T-helper 22 cell (primary cell): ENCODE measurements around the gene ABCF2.
A peak's percentile ranks its signal among the peaks of the same experiment; 100 is the strongest.

ENCODE experiments used
- DNase-seq: peaks from one replicate; pipeline ENCODE4 v3.0.0-alpha.2; 2020; ENCODE audit warnings: low read depth

Gene ABCF2

DNA sequence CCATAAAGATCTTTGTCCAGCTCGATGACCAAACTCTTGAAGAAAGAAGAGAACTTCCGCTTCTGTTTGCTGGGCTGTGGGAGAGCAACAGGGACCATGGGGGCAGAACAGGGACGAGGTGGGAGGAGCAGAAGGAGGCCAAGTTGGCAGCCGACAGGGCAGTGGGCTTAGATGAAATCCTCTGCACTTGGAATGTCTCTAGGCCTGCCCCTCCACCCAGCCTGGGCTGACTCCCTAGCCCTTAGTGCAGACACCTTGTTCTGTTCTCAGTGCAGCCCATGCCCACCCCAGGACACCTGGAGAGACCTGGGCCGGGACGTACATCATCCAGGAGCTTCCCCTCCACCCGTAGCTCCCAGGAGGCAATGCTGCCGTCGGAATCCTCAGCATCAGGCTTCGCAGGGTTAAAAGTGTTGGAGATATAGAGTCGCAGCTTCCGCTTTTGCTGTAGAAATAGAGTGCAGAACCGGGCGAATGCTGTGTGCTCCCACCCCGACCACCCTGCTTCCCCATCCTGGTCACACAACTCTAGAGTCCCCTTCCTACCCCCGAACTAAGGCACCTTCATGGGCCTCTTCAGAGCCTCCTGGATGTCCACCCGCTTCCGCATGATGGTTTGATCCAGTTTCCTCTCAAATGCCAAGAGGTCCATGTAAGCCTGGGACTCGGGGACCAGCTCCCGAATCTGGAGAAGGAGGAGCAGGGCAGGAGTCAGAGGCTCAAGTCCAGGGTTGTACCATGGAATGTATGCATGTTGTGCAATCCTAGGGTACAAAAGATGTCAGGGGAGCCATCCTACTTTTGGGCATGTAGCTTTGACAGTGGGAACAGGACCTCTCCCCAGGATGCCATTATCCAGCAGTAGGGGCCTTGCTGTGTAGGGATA is 15.4 kb upstream of the ABCF2 start:
- no peak for DNase-seq

DNA sequence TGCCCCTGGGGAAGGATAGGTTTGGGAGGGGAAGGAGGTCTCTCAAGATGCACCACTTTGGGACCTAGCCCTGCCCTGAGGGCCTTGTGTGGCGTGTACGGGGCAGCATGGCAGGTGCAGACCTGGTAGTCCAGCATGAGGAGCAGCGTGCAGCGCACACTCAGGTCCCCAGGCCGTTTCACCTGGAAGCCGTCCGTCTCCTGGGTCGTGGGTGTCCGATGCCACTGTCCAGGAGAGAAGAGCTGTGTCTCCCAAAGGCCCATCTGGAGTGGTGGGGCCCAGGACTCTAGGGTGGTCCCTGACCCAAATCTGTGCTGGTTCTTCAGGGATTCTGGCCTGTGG is 14.7 kb upstream of the ABCF2 start:
- DNase-seq = no peak

DNA sequence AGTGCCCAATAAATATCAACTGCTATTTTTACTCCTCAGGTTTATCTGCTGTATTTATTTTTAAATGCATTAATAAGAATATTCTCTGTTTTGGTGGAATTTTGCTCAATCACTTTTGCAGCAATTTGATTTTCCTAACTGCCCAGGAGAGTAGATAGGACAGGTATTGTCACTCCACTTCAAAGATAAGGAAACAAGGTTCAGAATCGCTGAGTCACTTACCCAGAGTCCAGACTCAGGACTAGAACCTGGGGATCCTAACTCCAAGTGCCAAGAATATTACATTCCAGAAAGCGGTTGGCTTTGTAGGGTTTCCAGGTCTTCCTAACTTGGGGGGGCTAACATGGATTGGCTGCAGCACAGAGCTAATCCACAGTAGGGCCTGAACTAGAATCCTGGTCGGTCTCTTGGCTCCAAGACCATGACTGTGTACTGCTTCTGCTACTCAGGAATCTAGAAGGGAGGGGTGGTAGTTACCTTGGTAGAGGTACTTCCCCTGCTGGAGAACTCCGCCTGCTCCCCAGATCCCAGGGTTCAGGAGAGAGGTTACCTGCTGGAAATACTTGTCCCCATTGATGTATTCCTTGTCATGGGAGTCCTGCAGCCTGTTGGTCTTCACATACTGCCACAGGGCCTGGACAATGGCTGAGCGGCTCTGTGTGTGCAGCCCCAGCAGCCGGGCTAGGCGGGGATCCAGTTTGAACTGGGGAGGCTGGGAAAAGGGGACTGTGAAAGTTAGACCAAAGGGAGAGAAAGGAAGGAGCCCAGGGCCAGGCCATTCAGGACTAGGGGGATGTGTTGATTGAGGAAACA is 14.1 kb upstream of the ABCF2 start:
- no peak for DNase-seq

DNA sequence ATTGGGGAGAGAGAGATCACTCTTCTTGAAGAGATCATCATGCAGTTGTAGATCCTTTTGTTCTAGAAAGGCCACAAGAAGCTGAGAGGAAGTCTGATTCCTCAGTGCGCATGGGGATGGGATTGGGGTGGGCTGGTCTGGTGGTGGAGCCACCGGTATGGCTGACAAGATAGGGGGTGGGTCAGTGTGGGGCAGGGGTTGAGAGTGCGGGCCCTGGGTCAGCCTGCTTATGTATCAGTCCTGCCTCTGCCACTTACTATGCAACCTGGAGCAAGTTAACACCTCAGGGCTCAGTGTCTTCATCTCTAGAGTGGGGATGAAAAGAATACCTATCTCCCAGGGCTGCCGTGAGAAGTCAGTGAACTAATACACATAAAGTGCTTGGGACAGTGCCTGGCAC is 13.5 kb upstream of the ABCF2 start:
- DNase-seq = no peak

DNA sequence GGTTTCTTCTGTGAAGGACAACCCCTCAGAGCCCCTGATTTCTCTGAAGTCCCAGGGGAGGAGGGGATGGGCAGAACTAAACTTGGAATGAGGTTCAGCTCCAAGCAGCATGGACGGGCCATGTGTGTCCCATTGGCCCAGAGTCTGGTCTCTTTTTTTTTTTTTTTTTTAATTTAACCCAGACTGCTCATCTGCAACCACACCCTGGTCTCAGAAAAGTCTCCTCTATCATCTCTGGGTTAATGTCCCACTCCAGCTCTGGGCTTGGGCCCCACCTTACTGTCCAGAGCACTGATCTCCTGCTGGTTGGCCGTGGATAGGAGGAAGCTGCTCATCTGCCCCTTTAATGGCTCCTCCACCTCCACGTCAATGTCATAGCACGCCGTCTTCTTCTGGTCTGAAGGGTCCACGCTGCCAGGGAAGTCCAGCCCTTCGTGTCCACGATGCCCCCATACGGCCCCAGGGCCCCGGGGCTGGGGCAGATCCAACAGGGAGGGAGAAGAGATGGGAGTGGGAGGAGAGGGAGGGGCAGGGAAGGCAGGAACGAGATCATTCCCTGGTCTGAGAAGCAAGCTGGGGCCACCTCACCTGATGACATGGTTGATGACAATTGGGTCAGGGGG is 12.9 kb upstream of the ABCF2 start:
- no peak for DNase-seq

DNA sequence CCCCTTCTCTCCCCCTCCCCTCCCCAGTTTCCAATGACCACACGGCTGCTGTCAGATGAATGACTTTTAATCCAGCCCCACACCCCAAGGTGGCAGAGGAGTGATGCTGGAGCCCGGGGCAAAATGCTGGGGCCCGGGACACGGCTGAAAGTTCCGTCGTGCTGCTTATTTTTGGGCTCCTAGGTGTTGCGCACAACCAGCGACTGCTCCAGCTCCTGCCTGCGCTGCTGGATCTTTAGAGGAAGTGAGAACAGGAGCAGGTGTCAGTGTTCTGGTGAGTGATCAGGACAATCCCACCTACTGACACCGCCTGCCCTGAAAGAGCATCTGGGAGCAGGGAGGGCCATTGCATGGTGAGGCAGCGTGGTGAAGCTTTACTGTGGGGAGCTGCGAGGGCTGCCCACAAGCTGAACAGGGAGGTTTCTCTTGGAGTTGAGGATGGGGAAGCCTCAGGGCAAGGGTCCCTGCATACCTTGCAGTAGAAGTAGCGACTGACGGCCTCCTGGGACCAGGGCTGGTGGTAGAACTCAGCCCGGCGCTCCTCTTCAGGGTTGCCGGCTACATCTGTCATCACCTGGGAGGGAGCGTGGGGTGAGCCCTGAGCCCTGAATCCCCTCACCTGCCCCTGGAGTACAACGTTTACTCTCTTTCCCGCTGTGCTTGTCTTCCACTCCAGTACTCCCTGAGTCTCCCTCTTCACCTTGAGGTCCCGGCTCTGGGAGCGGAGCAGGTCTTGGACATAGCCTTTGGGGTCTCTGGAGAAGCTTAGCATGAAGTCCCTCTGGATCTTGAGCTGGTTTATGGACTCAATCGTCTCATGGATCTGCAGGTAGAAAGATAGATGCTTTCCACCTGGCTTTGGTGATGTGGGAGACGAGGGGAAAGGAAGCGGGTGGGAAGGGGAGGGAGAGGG is 12.2 kb upstream of the ABCF2 start:
- DNase-seq = no peak

DNA sequence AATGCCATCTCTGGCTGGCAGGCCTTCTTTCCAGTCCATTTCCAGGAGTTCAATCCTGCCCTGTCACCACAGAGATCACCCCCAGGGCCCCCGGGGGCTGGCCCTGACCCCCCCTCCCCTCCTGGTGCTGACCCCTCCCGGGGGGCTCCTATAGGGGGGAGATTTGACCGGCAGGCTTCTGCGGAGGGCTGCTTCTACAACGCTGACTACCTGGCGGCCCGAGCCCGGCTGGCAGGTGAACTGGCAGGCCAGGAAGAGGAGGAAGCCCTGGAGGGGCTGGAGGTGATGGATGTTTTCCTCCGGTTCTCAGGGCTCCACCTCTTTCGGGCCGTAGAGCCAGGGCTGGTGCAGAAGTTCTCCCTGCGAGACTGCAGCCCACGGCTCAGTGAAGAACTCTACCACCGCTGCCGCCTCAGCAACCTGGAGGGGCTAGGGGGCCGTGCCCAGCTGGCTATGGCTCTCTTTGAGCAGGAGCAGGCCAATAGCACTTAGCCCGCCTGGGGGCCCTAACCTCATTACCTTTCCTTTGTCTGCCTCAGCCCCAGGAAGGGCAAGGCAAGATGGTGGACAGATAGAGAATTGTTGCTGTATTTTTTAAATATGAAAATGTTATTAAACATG is 11.3 kb upstream of the ABCF2 start:
- DNase-seq = no peak

DNA sequence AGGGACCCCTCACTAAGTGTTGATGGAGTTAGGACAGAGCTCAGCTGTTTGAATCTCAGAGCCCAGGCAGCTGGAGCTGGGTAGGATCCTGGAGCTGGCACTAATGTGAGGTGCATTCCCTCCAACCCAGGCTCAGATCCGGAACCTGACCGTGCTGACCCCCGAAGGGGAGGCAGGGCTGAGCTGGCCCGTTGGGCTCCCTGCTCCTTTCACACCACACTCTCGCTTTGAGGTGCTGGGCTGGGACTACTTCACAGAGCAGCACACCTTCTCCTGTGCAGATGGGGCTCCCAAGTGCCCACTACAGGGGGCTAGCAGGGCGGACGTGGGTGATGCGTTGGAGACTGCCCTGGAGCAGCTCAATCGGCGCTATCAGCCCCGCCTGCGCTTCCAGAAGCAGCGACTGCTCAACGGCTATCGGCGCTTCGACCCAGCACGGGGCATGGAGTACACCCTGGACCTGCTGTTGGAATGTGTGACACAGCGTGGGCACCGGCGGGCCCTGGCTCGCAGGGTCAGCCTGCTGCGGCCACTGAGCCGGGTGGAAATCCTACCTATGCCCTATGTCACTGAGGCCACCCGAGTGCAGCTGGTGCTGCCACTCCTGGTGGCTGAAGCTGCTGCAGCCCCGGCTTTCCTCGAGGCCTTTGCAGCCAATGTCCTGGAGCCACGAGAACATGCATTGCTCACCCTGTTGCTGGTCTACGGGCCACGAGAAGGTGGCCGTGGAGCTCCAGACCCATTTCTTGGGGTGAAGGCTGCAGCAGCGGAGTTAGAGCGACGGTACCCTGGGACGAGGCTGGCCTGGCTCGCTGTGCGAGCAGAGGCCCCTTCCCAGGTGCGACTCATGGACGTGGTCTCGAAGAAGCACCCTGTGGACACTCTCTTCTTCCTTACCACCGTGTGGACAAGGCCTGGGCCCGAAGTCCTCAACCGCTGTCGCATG is 10.5 kb upstream of the ABCF2 start:
- DNase-seq = no peak

DNA sequence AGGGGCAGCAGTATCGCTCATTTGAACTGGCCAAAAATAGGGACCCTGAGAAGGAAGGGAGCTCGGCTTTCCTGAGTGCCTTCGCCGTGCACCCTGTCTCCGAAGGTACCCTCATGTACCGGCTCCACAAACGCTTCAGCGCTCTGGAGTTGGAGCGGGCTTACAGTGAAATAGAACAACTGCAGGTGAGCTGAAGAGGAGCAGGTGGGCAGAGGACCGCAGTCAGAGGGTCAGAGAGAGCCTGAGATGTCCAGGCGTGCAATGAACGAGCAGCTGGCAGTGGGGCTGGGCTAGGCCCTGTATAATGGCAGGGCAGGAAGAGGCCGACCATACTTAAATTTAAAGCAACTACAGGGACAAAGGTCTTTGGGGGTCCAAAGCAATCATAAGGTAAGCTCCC is 9.4 kb upstream of the ABCF2 start:
- no peak for DNase-seq

DNA sequence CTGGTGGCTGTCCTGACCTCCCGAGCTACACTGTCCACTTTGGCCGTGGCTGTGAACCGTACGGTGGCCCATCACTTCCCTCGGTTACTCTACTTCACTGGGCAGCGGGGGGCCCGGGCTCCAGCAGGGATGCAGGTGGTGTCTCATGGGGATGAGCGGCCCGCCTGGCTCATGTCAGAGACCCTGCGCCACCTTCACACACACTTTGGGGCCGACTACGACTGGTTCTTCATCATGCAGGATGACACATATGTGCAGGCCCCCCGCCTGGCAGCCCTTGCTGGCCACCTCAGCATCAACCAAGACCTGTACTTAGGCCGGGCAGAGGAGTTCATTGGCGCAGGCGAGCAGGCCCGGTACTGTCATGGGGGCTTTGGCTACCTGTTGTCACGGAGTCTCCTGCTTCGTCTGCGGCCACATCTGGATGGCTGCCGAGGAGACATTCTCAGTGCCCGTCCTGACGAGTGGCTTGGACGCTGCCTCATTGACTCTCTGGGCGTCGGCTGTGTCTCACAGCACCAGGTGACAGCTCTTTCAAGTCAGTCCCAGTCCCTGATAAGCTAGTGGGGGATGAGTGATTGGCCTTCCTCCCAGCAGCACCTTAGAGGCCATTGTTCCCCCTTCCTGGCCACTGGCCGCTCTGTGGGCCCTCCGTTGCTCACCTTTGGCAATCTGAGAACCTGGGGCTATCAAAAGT is 8.2 kb upstream of the ABCF2 start:
- no peak for DNase-seq

DNA sequence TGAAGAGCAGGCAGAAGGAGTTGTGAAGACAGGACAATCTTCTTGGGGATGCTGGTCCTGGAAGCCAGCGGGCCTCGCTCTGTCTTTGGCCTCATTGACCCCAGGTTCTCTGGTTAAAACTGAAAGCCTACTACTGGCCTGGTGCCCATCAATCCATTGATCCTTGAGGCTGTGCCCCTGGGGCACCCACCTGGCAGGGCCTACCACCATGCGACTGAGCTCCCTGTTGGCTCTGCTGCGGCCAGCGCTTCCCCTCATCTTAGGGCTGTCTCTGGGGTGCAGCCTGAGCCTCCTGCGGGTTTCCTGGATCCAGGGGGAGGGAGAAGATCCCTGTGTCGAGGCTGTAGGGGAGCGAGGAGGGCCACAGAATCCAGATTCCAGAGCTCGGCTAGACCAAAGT is 6.8 kb upstream of the ABCF2 start:
- no peak for DNase-seq

DNA sequence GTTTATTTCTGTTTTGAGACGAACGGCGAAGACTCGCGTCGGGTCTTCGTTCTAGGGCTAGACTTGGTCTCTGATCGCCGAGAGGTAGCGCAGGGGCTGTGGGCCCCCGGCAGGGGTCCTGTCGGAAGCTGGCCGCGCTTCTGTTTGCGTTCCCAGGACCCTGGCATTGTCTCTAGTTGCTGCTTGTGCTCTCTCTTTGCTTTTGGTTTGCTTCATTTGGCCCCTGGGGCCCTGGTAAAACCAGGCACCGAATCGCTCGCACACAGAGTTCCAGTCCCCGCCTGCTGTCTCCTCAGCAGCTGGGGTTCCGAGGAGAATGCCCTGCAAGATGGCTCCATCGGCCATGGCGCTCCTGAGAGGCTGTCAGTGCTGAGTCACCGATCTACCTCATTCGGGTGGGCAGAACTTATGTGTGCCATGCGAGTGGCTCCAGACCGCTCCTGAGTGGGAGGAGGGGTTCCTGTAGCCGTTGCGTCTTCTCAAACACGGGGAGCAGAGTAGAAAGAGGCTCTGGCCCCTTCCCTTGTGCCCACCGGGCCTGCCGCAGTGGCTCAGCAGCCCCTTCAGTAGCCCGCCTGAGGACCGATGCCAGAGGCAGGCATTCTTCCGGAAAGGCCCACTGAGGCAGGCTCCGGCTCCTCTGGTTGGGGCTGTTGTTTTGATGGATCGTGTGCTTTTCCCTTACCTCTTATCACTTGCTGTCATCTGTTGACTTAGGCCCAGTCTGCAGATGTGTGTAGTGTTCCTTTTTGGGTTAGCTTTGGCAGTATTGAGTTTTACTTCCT is 6.1 kb upstream of the ABCF2 start:
- peak; percentile 55 for DNase-seq

DNA sequence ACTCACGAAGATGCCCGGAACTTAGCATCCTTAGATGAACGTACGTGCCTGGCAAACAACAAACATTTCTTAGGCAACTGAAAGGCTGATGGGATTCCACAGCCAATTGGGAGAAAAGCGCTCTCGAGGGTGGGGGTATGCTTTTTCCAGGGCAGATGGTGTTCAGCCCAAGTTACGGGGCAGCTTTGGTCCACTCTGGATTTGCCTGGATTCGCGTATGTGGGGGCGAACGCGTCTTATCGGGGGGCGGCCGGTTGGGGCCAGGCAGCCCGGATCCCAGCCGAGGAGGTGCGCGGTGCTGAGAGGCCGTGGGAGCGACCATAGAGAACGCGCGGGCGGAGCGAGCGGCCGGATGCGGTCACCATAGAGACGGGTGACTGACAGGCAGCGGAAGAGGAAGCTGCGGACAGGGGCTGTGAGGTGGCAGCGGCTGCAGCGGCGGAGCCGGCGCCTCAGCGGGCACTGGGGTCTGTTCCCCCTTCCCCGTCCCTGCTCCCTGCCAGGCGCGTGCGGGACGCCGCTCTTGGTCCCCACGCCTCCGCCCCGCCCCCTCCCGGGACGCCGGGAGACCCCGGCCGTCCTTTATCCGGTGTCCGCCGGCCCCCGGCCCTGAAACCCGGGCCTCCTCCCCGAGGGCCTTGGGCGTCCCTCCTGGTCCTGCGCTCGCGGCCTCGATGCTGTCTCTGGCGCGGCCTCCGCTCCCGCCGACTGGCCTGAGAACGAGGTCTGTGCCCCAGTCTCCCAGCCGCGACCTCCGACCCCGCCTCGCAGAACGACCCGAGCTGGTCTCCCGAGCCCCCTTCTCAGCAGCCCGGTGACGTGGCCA is 5.3 kb upstream of the ABCF2 start, which contains the start of gene CHPF2:
Gene CHPF2 (plus strand): TSS at position 393 of the 826 bp plus-strand sequence. CDS start 1,529 bp downstream, outside the sequence.
- DNase-seq = peak; percentile 81

DNA sequence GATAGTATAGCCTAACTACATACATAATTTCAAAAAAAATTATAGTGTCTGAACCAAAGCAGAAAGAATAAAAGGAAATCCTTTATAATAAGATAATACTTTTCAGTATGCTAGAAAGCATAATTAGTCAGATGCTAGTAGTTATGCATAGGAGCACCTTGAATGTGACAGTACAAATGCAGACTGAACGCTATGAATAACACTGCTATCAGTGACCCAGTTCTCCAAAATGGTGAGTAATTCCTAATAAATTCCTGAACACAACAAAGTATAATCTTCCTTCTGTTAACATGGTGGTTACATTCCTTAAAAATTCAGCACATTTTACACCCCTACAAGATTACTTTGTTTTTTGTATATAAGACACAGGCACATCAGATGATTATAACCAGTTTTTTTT is 4.1 kb upstream of the ABCF2 start:
- DNase-seq = no peak

DNA sequence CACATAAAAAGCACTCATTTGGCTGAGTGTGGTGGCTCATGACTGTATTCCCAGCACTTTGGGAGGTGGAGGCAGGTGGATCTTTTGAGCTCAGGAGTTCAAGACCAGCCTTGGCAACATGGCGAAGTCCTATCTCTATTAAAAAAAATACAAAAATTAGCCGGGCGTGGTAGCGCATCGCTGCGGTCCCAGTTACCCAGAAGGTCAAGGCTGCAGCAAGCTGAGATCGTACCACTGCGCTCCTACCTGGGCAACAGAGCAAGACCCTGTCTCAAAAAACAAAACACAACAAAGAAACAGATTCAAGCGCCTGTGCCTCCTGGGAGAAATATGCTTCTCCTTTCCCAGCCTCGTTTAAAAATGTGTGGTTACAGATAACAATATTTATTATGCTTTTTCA is 2.2 kb upstream of the ABCF2 start:
- DNase-seq = no peak

DNA sequence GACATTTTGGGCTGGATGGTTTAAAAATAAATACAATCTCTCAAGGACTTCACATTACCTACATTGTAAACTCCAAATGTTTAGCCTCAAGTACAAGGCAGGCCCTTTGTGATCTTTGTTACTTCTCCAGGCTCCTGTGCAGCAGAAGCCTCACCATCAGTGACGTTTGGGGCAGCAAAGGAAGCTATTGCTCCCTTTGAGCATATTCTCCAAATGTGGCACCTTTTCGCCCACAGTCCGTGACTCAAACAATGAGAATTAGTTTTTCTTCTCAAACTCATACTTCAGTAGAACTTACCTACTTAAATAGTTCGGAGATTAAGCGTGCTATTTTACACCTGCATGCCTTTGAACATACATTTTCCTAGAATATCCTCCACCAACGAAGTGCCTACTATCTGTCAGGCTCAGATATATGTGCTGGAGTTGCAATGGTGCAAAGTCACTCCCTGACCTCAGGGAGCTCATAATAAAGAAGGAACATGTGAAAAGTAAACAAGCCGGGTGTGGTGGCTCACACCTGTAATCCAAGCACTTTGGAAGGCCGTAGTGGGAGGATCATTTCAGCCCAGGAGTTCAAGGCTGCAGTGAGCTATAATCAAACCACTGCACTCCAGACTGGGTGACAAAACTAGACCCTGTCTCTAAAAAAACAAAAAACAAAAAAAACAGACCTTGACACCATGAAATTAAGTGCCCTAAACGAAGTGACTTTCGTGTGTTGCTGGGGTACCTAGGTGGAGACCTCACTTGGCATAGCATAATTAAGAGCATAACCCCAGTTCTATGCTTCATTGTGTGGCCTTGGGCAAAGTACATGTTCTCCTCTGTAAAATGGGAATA is 1.2 kb upstream of the ABCF2 start:
- DNase-seq = no peak

DNA sequence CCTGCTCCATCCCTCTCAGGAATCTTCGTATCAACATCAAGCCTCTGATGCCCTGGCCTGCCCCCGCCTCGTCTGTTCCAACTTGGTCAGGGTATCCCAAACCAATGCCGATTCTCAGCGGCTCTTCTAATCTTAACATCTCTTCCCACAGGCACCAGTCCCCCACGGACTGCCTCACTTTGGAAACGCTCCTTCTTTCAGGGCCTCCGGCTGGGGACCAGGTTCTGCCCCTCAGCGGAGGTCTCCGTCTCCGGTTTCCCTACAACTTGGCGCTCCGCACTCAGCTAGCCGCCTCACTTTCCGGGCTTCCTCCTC is 488 bp downstream of the ABCF2 start:
- no peak for DNase-seq
